UCSD-AML1 (cell line): ENCODE data around the gene PLXNC1.

Source experiments
- DNase-seq: peaks from one replicate; lab custom pipeline; 2025; ENCODE audit not compliant: unreplicated experiment; lab: John Stamatoyannopoulos, UW

PLXNC1 gene

DNA sequence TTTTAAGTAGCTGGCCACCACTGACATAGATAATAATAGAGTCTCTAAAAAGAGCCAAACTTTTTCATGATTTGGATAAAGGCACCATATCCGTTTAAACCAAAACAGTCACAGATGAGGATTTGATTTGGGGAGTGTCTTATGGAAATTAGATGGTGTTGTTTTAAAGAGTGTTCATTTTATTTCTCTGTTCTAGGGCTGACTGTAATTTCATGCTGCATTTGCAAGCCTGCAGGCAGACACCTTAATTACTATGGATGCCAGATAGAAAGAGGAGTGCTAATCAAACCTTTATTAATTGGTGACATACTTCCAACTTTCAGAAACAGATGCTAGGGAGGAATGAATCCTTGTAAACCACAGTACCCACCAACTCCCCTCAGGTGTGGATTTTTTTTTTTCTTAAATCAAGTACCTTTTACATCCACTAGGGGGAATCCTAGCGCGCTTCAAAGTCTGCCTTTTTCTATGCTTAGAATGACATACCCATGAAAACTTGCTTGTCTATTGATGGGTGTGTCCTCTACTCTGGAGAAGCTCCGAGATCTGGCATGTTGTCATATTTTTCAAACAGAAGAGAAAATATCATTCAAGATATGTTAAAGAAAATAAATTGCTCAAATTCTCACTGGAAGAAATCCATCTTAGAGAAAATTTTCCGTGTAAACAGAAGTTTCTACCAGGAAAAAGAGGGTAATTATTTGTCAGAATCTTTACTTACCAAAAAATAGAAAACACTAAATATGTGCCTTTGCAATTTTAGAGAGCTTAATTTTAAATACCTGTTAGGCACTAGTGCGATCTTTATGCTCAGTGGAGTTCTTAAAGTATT, 14.2 kb upstream of the PLXNC1 start:
- DNase-seq: no peak

DNA sequence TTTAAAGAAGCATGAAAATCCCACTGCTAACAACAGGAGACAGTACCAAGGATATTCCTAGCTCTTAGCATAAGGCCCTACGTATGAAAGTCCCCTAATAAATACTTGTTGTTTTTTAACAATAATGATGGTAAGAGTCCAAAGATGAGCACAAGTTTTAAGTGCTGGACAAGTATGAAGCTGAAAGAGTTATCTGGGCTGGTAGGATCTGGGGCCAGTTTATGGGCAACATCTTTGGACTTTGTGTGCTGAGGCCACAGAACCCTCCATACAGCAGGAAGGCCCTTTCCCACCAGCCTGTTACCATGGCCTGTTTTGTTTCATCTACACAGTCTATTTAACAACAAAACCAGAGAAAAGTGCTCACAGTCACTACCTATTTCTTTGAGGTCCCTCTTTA, 12.5 kb upstream of the PLXNC1 start:
- DNase-seq: no peak

DNA sequence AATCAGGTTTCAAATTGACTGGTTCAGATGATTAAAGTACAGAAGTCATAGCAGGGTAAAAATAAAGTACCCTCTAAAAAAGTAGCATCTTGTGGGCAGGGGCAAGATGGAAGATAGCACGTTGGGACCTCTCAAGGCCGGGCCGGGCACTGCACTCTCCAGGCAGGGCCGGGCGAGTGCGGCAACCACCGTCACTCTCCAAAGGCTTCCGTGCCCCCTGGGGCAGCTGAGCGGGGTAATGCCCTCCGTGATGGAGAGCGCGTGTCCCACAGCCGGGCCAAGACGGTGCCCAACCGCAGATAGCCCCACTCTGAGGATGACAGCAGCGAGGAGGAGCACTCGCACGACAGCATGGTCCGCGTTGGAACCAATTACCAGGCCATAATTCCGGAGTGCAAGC, 8.6 kb upstream of the PLXNC1 start:
- DNase-seq: no peak

DNA sequence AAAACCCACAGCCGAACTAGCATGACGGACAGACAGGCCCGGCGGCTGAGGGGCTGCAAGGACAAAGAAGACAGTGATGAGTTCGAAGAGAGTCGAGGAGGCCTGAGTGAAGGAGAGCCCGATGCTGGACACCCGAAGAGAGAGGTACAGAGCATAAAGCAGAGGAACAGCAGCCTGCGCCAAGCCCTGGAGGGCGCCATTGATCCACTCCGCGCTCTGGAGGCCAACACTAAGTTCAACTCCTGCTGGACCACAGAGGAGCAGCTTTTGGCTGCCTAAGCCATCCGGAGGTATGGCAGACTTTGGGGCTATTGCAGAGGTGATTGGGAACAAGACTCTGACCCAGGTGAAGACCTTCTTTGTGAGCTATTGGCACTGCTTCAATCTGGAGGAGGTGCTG, 7.8 kb upstream of the PLXNC1 start:
- peak; percentile 59 for DNase-seq

DNA sequence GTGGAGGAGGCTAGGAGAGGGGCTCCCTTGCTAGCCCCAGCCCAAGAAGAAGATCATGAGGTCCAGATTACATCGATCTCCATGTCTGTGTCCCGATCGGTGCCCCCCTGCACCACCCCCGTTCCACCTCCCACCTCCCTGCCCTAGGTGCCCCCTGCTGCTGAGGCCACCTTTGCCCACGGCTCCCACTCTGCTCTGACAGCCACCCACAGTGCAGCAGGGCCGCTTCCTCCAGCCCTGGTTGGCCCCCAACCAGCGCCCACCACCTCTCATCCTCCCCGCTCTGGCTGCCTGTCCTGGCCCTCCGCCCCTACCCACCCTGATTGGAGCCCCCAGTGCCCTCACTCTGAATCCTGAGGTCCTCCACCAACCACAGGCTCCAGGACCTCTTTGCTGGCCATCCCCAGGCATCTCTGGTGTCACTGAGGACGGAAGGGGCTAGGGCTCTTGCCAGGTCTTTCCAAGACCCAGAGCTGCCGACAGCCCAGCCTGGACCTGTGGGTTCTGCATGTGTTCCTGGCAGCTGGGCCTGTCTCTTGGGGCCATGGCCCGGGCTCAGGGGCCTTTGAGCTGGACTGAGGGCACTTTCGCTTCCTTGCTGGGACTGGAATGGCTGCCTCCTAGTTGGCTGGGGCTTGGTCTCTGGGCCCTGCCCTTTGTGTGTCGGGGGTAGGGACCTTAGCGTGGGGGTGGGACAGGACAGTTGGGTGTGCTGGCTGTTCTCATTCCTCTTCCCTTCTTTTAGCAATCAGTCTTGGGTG, 7.2 kb upstream of the PLXNC1 start:
- DNase-seq: no peak

DNA sequence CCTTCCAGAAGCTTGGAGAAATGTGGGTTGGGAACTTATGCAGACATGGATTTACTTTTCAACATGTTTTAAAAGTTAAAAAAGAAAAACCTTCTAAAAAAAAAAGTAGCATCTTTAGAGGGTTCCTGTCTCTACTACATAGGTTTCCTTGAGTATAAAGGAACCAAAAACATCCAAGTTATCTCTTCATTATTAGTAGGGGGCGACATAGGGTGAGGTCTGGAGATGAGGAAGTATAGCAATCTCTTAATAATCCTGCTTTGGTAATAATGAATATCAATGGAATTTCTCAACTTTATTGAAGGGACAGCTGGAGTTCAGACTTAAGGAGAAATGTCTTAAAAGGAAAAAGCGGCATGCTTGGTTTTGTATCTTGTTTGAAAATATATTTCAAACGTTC, 6.5 kb upstream of the PLXNC1 start:
- DNase-seq: no peak

DNA sequence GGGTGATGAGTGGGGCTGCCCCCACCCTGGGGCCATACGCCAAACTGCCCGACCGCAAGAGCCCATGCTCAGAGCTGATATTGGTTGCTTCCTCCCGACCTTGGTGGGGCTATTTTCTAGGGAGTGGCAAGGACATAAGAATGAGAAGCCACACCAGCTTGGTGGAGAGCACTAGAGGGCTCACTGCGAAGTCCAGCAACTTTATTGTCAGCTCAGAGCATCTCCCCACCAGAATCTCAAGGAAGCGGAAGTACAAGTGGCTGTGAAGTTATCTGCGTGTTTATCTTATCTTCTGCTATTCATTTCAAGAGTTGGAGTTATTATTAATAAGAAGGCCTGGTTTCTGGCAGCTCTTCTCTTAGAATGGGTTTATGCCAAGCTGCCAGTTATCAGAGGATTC, 4.9 kb upstream of the PLXNC1 start:
- no peak for DNase-seq

DNA sequence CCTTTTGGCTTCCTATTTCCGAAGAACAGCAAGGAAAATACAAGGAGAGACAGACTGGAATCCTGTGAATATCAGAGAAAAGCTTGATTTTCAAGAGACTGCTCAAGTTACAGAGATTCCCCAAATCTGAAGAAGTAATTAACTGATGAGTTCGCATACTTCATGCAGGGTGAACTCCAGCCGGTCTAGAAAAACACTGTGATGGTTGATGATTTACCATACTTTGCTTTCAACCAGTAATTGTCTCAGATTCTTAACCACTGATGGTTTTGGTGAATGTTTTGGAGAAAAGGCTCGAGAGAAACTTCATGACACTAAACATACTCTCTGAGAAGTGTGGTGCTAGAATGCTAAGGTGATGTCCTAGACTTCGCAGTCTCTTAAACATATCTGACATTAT, 4.4 kb upstream of the PLXNC1 start:
- no peak for DNase-seq

DNA sequence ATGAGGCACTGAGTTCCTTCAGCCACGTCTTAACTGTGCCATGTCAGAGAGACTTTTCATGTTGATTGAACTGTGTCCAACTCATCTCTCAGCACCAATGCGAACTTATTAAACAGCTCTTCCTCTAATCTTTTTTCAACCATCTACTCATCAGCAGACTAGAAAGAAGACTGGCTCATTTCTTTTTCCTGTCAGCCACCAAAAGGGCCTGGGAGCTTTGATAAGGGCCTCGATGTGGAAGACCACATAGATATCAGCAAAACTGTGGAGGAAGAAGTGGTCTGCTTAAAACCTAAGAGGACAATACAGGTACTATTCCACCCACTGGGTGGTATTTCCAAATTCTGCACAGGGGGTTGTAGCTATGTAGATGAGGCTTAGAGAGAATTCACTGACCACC, 3.6 kb upstream of the PLXNC1 start:
- no peak for DNase-seq

DNA sequence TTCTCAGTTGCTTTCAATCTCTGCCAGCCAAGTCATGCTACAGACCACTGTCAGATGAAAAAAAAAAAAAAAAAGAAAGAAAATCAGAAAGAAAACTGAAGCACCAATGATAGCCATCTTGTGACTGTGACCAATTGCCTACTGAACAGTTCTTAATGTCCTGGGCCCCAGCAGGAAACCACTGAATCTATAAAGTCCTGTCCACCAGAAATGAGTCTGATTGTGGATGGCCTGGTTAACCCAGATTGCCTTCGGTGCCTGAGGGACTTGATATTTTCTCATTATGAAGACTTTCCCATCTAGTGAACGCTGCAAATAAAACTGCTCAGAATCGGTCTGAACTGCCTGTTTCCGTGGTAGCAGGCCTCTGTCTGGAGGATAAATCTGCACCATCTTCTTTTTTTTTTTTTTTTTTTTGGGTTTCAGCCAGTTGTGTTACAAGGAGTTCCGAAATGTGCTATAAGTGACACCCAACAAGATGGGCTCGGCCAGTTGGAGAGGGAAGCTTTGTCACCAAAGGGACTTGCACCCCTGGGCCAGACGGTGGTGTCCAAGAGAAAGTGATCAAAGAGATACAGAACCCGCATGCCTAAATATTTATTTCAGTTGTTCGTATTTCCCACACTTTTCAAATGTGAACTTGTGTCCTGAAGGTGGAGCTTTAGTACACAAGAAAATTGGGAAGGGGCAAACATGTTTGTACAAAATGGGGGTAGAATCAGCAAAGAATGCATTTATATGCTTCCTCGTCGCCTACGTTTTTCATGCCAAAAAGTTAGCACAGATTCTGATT, 3.0 kb upstream of the PLXNC1 start:
- peak; percentile 21 for DNase-seq

DNA sequence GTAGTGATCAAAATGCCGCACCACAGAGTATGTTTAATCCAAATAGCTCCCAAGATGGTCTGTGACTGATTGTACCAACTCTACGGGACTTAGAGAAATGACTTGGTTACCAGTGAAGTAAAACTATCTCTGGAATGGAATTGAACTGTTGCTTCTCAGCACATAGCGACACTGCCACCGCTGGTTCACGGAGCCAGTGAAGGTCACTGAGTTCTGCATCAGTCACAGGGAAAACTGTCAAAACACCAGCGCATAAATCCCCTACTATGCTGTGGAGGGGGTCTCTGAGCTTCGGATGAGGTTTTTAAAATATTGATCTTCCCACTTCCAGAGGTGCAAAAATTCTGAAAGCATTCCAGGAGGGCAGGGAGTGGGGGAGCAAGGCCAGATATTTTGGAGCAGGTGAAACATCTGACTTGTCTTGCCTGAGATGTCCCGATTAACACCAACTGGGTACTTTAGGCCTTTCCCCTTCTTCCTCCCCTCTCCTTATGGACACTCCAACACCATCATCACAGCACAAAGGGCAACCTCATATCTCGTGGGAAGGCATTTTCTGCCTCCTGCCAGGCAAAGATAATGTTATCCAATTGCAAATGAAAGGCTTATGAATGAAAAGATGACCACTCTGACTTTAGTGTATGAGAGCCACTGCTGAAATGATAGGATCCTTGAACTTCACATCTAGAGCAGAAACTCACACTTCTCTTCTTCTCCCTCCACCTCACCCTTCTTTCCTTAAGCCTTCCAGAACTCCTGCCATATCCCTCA, 2.0 kb upstream of the PLXNC1 start:
- no peak for DNase-seq

DNA sequence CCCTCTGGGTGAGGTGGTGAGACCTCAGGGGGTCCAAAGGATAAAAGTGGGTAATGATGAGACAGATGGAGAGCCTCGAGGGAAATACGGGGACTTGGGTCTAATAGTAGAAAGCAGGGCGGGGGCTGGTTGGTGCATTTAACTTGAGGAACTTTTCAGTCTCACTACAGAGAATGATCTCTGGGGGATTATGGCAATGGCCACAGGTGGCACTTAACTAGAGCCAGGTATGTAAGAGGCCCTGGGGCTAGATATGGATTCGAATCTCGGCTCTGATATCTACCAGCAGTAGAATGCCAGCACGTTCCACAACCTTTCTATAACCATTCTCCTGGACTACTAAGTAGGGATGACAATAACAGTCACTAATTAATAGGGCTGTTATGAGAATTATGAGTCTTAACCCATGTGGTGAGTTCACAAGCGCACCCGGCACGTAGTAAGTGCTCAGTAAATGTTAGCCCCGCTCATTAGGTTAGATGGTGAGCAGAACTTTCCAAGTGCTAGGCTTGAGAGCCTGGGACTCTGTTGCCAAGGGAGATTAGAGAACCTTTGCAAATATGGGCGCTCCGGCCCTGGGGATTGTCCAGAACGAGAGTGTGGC, 888 bp upstream of the PLXNC1 start:
- no peak for DNase-seq

DNA sequence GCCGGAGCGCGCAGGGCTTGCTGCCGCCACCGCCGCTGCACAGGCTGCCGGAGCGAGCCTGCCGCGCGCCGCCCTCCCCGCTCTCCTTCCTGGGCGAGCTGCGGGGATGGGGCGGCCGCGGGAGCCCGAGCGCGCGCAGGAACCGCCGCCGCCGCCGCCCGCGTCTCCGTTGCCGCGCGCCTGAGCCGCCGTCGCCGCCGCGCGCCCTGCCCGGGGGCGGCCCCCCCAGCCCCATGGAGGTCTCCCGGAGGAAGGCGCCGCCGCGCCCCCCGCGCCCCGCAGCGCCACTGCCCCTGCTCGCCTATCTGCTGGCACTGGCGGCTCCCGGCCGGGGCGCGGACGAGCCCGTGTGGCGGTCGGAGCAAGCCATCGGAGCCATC, 352 bp downstream of the PLXNC1 start:
- no peak for DNase-seq

DNA sequence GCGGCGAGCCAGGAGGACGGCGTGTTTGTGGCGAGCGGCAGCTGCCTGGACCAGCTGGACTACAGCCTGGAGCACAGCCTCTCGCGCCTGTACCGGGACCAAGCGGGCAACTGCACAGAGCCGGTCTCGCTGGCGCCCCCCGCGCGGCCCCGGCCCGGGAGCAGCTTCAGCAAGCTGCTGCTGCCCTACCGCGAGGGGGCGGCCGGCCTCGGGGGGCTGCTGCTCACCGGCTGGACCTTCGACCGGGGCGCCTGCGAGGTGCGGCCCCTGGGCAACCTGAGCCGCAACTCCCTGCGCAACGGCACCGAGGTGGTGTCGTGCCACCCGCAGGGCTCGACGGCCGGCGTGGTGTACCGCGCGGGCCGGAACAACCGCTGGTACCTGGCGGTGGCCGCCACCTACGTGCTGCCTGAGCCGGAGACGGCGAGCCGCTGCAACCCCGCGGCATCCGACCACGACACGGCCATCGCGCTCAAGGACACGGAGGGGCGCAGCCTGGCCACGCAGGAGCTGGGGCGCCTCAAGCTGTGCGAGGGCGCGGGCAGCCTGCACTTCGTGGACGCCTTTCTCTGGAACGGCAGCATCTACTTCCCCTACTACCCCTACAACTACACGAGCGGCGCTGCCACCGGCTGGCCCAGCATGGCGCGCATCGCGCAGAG, 873 bp downstream of the PLXNC1 start:
- peak; percentile 81 for DNase-seq

DNA sequence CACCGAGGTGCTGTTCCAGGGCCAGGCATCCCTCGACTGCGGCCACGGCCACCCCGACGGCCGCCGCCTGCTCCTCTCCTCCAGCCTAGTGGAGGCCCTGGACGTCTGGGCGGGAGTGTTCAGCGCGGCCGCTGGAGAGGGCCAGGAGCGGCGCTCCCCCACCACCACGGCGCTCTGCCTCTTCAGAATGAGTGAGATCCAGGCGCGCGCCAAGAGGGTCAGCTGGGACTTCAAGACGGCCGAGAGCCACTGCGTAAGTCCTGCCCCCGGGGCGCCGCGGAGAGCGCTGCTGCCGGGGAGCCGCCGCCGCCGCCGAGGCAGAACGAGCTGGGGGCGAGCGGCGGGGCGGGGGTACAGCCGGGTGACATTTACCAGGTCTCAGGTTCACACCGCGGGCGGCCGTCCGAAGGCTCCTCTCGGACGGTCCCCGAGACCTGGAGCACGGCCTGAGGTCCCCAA, 1.4 kb downstream of the PLXNC1 start:
- DNase-seq: peak; percentile 69

DNA sequence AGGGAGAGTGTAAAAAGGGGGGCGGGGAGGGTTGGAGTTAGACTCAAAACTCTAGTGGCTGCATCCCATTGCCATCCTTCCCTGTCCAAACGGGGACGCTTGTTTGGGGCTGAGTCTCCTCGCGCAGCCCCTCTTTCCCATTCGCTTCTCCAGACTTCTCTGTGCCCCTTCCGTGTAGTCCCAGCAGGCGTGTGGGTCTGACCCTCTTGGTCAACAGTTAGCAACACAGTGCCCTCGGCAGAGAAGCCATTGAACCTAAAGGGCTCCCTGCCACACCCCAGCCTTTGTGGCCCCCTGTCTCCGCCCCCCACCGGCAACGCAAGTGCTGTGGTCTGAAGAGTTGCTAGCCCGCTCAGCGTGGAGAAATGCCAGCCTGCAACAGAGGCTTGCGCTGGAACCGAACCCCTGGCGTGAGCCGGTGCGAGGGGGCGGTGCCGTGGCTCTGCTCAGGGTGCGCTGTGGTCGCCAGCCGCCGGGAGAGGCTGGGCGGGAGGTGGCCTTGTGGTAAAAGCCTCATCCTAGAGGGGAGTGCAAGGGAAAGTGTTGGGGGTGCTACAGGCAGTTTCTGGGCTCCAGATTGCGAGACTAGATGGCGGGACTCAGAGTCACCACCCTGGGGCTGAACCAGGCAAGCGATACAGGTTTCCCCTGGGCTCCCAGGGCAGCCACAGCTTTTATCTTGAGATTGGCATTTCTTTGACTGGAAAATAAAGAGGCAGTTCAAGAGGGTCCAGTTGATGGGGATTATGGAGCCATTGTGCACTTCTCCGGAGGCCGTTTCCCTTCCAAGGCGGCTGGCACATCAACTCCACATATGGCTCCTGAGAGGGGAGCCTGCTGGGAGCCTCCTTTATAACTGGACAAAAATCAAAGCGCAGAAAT, 2.1 kb downstream of the PLXNC1 start:
- DNase-seq: peak; percentile 63

DNA sequence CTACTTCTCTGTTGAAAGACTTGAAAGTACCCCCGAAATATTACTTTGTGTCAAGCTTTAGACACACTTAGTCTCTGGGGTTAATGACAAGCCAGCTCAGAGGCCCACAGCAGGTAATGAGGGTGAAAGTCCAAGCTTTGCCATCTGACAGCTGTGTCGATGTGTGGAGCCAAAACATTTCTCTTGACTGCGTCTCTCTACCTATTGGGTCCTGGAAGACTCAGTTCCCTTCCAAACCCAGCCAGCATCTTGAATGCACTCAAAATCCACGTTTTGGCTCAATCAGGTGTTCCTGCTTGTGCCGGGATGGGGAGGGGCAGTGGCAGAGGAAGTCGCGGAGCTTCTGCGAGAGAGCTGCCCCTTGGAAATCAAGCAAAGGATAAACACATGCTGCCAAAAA, 3.2 kb downstream of the PLXNC1 start:
- DNase-seq: no peak

DNA sequence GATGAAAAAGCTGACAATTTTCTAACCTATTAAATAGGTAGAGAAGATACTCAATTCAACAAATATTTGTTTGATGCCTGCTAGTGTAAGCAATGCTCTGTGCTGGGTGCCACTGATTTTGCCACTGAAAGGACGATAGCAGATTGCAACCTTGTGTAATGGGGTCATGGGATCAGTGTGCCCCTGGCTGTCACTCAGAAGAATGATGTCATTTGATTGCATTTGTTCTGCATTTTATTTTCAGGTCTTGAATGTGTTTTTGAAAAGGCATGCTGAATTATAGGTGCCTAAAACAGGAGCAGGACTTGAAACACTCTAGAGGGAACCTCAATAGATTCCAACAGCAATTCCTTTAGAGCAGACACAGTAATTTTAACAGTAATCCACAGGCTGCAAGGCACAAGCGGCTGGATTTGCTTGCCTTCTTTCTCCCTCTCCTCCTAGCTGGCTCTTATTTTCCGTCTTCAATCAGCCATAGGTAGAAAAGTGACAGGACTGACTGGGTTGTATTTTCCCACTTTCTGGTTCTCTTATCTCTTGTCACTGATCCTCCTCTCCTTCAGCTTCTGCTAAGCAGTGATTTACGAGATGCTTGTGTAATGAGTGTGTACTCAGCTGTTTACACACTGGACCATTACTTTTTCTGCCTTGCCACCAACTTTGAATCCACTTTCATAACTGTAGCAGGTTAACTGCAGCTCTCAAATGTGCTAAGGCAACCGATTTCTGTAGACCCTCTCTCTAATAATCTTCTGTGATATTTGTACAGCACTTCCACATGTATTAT, 4.1 kb downstream of the PLXNC1 start:
- DNase-seq: no peak
